TTC549 (cell line): ENCODE data around the gene PLS3.
"Not testable (repeated sequence)": the region's sequence is repeated elsewhere in the genome, so short reads cannot be mapped to it uniquely, and the experiment has no call there.

Source experiments
- FAIRE-seq: peaks from 2 replicates; lab custom pipeline; 2012; peaks lifted over from hg19 to GRCh38; lab: Jason Lieb, UNC

The PLS3 gene

GRCh38 chrX:115560978-115561604 lies at the start of gene PLS3:
Gene PLS3 (plus strand): TSS chrX:115561174. CDS start chrX:115610251, 49,077 bp downstream.
- FAIRE-seq = no peak

GRCh38 chrX:115518113-115518512 lies 42.9 kb upstream of the PLS3 start:
- no peak for FAIRE-seq

GRCh38 chrX:115521741-115522140 lies 39.2 kb upstream of the PLS3 start:
- FAIRE-seq = no peak

GRCh38 chrX:115522952-115523351 lies 38.0 kb upstream of the PLS3 start:
- no peak for FAIRE-seq

GRCh38 chrX:115525486-115525885 lies 35.5 kb upstream of the PLS3 start:
- FAIRE-seq = no peak

- FAIRE-seq = no peak
Observed at GRCh38 chrX:115531818-115532403, 29.1 kb upstream of the PLS3 start.

- no peak for FAIRE-seq
Observed at GRCh38 chrX:115533485-115533884, 27.5 kb upstream of the PLS3 start.

- FAIRE-seq = no peak
Observed at GRCh38 chrX:115534383-115534782, 26.6 kb upstream of the PLS3 start.

GRCh38 chrX:115535421-115535820 lies 25.6 kb upstream of the PLS3 start:
- FAIRE-seq = no peak

- no peak for FAIRE-seq
Observed at GRCh38 chrX:115535844-115536243, 25.1 kb upstream of the PLS3 start.

GRCh38 chrX:115539841-115540240 lies 21.1 kb upstream of the PLS3 start:
- FAIRE-seq = no peak

GRCh38 chrX:115541045-115541444 lies 19.9 kb upstream of the PLS3 start:
- not testable (repeated sequence) for FAIRE-seq

GRCh38 chrX:115547448-115547847 lies 13.5 kb upstream of the PLS3 start:
- no peak for FAIRE-seq

- FAIRE-seq = no peak
Observed at GRCh38 chrX:115549008-115549407, 12.0 kb upstream of the PLS3 start.

GRCh38 chrX:115553171-115553570 lies 7.8 kb upstream of the PLS3 start:
- no peak for FAIRE-seq

- no peak for FAIRE-seq
Observed at GRCh38 chrX:115559672-115560071, 1.3 kb upstream of the PLS3 start.

GRCh38 chrX:115560211-115560977 lies 580 bp upstream of the PLS3 start:
- FAIRE-seq = no peak

- FAIRE-seq = no peak
Observed at GRCh38 chrX:115561605-115562479, 868 bp downstream of the PLS3 start.

- FAIRE-seq = no peak
Observed at GRCh38 chrX:115562480-115562847, 1.5 kb downstream of the PLS3 start.

- no peak for FAIRE-seq
Observed at GRCh38 chrX:115563633-115564162, 2.7 kb downstream of the PLS3 start.

GRCh38 chrX:115564243-115564642 lies 3.3 kb downstream of the PLS3 start:
- FAIRE-seq = no peak

GRCh38 chrX:115565888-115566287 lies 4.9 kb downstream of the PLS3 start:
- FAIRE-seq = no peak
